ENCODE measurements around the gene MTHFR. TPM values are rescaled to one million over a fixed set of nuclear protein-coding genes. Genes with fewer than 3 reads are reported as not detected.

MTHFR gene
- total RNA-seq, 1 experiment from 2014 or later: 16.4 TPM

- Mint-ChIP-seq H3K27me3 (ENCODE audit: unreplicated experiment) (no peaks in the 10 kb centered on the region), H3K4me1 (ENCODE audit: low read depth, unreplicated experiment) (no peaks in the 10 kb centered on the region), H3K9me3 (ENCODE audit: low read depth, unreplicated experiment) (no peaks in the 10 kb centered on the region), H3K4me3 (ENCODE audit: low read depth, unreplicated experiment) (no peak overlapping the region), H3K27ac (ENCODE audit: unreplicated experiment) (no peak overlapping the region), H3K36me3 (ENCODE audit: insufficient read depth, unreplicated experiment) (peaks cover 29% of the 10 kb centered on the region)
- CTCF ChIA-PET: no interaction called here
- intact Hi-C loops (cut with micrococcal nuclease; ENCODE audit: unreplicated experiment): no loop called here
- TF ChIP-seq CTCF (IDR thresholded peaks at IDR 0.05; ENCODE audit: unreplicated experiment): no peak
- no TSS peak for BruUV-seq (replicated peaks)
- no peak for DNase-seq
Observed at GRCh38 chr1:11828511-11828910, 22.7 kb upstream of the MTHFR start.

- Mint-ChIP-seq H3K27me3 (ENCODE audit: unreplicated experiment) (no peaks in the 10 kb centered on the region), H3K36me3 (ENCODE audit: insufficient read depth, unreplicated experiment) (peaks cover 36% of the 10 kb centered on the region), H3K4me1 (ENCODE audit: low read depth, unreplicated experiment) (no peaks in the 10 kb centered on the region), H3K9me3 (ENCODE audit: low read depth, unreplicated experiment) (no peaks in the 10 kb centered on the region), H3K27ac (ENCODE audit: unreplicated experiment) (no peak overlapping the region), H3K4me3 (ENCODE audit: low read depth, unreplicated experiment) (no peak overlapping the region)
- CTCF ChIA-PET: no interaction called here
- no peak for DNase-seq
- intact Hi-C loops (cut with micrococcal nuclease; ENCODE audit: unreplicated experiment): no loop called here
- no TSS peak for BruUV-seq (replicated peaks)
- TF ChIP-seq CTCF (IDR thresholded peaks at IDR 0.05; ENCODE audit: unreplicated experiment): no peak
Observed at GRCh38 chr1:11826946-11827345, 21.2 kb upstream of the MTHFR start.

- peaks cover 54% of the 10 kb centered on the region for H3K36me3 Mint-ChIP-seq (ENCODE audit: insufficient read depth, unreplicated experiment)
- H3K4me3 Mint-ChIP-seq (ENCODE audit: low read depth, unreplicated experiment): no peak overlapping the region
- DNase-seq: no peak
- H3K27me3 Mint-ChIP-seq (ENCODE audit: unreplicated experiment): no peaks in the 10 kb centered on the region
- CTCF ChIA-PET: interaction anchor here (1.2 kb wide), 1 partner anchor 15 kb away, joined by 3 read pairs; no protein-coding TSS in a partner anchor
- intact Hi-C loops (cut with micrococcal nuclease; ENCODE audit: unreplicated experiment): no loop called here
- H3K9me3 Mint-ChIP-seq (ENCODE audit: low read depth, unreplicated experiment): no peaks in the 10 kb centered on the region
- no peak for TF ChIP-seq CTCF (IDR thresholded peaks at IDR 0.05; ENCODE audit: unreplicated experiment)
- no TSS peak for BruUV-seq (replicated peaks)
- no peak overlapping the region for H3K27ac Mint-ChIP-seq (ENCODE audit: unreplicated experiment)
- H3K4me1 Mint-ChIP-seq (ENCODE audit: low read depth, unreplicated experiment): no peaks in the 10 kb centered on the region
Observed at GRCh38 chr1:11825131-11825530, 19.4 kb upstream of the MTHFR start.

- Mint-ChIP-seq H3K27me3 (ENCODE audit: unreplicated experiment) (no peaks in the 10 kb centered on the region), H3K27ac (ENCODE audit: unreplicated experiment) (no peak overlapping the region), H3K36me3 (ENCODE audit: insufficient read depth, unreplicated experiment) (peaks cover 68% of the 10 kb centered on the region), H3K4me3 (ENCODE audit: low read depth, unreplicated experiment) (no peak overlapping the region), H3K9me3 (ENCODE audit: low read depth, unreplicated experiment) (no peaks in the 10 kb centered on the region), H3K4me1 (ENCODE audit: low read depth, unreplicated experiment) (no peaks in the 10 kb centered on the region)
- BruUV-seq (replicated peaks): no TSS peak
- intact Hi-C loops (cut with micrococcal nuclease; ENCODE audit: unreplicated experiment): no loop called here
- no peak for TF ChIP-seq CTCF (IDR thresholded peaks at IDR 0.05; ENCODE audit: unreplicated experiment)
- no peak for DNase-seq
- CTCF ChIA-PET: no interaction called here
Observed at GRCh38 chr1:11823366-11824137, 17.8 kb upstream of the MTHFR start.

Measured in Calu3 (cell line).